ENCODE data around the gene ACTG1.

DNA sequence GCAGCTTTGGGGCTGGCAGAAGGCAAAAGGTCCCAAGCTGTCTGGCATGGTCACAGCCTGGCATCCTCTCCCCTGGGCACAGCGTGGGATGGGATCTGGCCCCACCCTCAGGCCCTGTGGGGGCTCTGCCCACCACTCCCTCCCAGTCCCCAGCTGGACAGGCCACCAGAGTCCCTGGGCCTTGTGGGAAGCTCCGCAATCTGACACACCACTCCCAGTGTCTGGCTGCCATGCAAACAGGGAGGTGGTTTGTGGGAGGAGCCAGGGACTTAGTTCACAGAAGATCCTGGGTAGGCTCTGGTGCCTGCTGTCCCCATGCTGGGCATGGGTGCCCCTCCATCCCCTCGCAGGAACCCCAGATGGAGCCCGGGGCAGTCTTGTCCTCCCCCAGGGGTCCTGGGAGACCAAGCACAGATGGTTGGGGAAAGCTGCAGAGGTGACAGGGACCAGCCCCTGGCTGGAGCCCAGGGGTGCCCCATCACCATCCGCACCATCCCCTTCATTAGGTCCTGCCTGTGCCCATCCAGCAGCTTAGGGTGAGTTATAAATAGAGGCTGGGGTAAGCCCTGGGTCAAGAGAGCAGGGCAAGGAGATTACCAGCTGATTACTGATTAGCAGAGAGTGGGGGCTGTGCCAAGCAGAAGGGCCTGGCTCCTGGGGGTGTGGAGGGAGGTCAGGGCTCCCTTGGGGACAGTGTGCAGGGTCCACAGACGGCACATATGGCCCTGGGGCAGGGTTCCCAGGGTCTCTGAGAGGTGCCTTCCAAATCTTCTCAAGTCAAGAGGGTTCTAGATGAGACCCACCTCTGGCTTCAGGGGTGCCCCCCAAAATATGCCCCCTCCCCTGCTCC, 21.8 kb upstream of the ACTG1 start:
- TF ChIP-seq CTCF (IDR thresholded peaks at IDR 0.05) (no peak), POLR2A (IDR thresholded peaks at IDR 0.05) (no peak)
